Activated CD8-positive, alpha-beta memory T cell treated with anti-CD3 and anti-CD28 coated beads for 4 hours (primary cell): Measurements from ENCODE around the gene CXCL3.
"Not testable (repeated sequence)": the region's sequence is repeated elsewhere in the genome, so short reads cannot be mapped to it uniquely, and the experiment has no call there.

Experiments
- DNase-seq, 2 donors: peaks; one replicate each; pipeline ENCODE4 v3.0.0-alpha.2; 2020; ENCODE audit warnings: low read depth in 2 of 2

The CXCL3 gene

DNA sequence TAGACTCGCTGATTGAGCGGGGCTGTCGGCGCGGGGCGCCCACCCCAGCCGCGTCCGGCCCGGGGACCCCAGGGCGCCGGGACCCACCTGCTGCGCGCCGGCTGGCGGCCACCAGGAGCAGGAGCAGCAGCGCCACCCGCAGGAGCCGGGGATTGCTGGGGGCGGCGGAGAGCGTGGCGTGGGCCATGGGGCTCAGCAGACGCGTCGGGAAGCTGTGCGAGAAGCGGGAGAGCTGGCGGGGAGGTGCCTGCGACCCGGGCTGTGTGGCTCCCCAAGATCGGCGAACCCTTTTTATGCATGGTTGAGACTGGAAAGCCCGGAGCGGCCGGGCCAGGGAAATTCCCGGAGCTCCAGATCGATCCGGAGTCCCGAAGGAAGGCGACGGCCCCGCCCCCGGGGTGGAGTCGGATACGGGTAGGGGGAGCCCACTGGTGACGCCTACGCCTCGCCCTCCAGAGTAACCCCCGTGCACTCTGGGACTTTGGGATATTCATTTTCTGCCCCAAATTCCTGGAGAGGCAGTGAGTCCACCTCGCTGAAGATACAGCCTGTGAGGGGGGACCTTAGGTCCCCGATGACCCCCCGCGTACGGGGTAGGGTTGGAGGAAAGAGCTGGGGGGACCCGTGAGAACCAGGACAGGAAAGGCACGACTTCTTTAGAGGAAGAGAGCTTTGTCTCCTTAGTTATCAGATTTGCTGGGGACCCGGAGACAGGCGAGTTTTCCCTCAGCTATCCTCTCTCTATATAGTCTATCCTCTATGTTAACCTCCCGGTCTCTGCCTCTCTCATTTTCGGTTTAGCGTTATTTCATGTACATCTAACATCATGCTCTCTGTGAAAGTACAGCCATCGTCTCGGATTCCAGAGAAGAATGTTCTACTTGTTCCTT, at the start of gene CXCL3:
CXCL3 (minus strand) TSS at position 265 of the 890 bp plus-strand sequence; CDS start at position 187, 78 bp downstream.
- DNase-seq: no peak

DNA sequence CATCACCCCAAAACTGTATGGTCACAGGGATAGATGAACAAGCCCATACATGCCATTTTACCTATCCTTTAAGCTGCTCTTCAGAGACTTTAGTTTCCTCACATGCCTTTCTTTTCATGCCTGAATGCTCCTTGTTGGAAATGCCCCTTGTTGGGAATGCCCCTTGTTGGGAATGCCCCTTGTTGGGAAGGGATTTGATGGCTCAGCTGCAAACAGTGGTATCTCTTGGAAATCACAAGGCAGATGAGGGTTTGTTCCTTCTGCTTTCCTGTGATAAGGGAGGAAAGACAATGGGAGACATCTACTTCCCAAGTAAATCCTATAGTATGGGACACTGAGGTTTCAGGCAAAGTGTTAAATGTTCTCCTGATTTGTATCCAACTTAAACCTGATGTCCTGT, 49.0 kb upstream of the CXCL3 start:
- no peak for DNase-seq

DNA sequence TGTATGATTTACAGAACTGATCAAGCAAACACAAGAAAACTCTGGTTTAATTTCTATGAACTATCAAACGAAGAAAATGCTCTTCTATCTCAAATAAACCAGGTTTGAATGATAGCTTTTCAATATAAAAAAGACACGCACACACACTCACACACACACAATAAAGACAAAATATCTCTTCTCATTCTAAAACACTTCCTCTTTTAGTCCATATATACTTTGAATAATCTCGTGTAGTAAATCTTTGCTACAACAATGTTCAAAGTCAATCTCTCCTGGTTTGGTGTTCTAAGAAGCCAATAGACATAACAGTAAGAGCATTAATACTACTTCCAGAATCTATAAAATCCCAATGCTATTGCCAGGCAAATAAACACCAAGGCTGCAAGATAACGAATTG, 47.2 kb upstream of the CXCL3 start:
- no peak for DNase-seq

DNA sequence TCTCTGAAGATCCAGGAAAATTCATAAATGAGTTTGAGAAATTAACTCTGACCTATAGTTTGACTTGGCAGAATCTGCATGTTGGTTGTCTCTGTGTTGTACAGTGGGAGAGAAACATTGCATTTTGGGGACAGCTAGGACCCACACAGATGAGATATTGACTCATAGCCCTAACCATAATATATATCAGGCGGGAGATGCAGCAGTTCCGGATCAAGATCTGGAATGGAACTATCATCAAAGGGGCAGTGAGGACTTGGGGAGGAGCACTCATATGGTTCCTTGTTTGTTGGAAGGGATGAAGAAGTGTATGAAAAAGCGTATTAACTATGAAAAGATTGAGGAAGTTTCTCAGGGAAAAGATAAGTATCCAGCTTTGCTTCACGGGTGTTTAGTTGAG, 46.5 kb upstream of the CXCL3 start:
- no peak for DNase-seq

DNA sequence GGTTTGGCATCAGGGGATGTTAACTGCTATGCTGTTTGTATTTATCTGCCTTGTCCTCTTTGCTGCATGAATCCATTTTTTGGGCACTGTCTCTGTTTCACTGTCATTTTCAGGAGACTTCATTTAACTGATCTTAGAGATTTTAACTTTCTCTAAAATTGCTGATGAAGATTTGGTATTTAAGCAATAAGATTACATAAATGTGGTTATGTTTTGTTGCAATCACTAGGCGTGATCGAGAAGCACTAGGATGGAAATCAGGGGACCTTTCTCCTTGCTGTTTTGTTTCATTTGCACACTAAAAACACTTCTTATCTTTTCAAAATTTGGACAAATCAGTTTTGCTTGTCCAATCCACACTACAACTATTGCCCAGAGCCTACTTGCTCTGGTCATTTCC, 45.1 kb upstream of the CXCL3 start:
- DNase-seq: no peak

DNA sequence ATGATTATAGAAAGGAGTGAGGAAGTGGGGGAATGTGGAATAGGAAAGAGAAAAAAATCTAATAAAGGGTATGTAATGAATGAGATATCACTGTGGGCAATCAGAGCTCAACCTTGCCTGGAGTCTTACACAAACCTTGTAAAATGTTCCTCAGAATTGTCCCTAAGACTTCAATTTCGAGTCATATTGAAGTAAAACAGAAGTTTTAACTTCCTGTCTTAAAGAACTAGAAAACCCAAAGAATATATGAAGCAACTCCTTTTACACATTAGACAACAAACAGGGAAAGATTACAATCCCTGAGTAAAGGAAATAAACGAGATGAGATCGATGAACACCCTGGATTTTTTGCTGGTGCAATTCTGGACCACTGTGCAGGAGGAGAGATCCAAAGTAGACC, 42.5 kb upstream of the CXCL3 start:
- no peak for DNase-seq

DNA sequence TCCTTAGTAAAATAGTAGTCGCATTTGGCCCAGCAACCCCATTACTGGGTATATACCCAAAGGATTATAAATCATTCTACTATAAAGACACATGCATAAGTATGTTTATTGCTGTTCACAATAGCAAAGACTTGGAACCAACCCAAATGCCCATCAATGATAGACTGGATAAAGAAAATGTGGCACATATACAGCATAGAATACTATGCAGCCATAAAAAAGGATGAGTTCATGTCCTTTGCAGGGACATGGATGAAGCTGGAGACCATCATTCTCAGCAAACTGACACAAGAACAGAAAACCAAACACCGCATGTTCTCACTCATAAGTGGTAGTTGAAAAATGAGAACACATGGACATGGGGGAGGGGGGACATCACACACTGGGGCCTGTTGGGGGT, 41.9 kb upstream of the CXCL3 start:
- not testable (repeated sequence) for DNase-seq

DNA sequence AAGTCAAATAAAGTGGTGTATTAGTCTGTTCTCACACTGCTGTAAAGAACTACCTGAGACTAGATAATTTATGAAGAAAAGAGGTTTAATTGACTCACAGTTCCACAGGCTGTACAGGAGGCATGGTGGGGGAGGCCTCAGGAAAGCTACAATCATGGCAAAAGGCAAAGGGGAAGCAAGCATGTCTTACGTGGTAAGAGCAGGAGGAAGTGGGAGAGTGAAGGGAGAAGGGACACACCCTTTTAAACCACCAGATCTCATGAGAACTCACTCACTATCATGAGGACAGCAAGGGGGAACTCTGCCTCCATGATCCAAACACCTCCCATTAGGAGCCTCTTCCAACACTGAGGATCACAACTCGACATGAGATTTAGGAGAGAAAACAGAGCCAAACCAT, 40.5 kb upstream of the CXCL3 start:
- DNase-seq: not testable (repeated sequence)

DNA sequence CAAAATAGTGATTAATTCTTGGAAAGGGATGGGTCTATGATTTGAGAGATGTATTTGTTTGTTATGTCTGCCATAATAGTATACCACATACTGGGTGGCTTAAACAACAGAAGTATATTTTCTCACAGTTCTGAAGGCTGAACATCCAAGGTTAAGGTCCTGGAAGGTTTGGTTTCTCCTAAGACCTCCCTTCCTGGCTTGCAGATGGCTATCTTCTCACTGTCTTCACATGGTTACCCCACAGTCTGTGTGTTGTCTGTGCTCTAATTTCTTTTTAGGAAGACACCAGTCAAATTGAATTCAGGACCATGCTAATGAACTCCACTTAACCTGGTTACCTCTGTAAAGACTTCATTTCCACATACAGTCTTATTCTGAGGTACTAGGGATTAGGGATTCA, 34.9 kb upstream of the CXCL3 start:
- no peak for DNase-seq

DNA sequence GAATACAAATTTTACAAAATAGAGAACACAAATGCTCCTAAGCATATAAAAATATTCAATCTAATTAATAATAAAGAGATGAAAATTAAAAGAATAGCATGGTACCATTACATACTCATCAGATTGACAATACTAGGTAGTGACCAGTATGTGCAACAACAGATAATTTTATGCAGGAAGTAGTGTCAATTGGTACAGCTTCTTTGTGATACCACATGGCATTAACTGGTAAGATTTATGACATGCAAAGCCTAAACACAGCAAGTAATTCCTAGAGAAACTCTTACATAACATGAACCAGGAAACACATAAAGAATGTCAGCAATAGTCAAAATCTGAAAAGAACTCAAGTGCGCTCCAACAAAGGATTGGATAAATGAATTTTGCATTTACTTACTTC, 34.2 kb upstream of the CXCL3 start:
- no peak for DNase-seq

DNA sequence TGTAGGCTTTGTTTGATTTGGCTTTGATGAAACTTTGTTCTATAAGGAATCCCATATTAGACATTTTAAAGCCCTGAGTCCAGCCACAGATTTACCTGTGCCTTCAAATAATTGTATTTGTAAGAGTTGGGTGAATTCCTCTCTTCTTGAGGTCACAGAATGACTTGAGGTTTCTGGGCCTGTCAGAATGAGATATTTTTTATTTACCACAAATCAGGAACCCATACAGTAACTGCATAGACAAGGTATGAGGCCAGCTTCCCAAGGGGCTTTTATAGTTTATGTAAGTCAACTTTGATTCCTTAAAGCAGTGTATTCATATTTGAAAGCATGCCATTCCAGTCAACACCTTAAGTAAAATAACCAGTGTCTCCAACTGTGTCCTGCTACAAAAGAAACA, 29.1 kb upstream of the CXCL3 start:
- no peak for DNase-seq

DNA sequence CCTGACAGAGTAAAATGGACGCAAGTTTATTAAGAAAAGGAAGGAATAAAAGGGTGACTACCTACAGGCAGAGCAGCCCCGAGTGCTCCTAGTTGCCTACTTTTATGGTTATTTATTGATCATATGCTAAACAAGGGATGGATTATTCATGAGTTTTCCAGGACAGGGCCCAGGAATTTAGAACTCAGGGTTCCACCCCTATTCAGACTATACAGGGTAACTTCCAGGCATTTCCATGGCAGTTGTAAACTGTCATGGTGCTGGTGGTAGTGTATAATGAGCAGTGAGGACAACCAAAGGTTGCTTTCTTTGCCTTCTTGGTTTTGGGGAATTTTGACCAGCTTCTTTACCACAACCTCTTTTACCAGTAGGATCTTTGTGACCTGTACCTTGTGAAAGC, 27.7 kb upstream of the CXCL3 start:
- no peak for DNase-seq

DNA sequence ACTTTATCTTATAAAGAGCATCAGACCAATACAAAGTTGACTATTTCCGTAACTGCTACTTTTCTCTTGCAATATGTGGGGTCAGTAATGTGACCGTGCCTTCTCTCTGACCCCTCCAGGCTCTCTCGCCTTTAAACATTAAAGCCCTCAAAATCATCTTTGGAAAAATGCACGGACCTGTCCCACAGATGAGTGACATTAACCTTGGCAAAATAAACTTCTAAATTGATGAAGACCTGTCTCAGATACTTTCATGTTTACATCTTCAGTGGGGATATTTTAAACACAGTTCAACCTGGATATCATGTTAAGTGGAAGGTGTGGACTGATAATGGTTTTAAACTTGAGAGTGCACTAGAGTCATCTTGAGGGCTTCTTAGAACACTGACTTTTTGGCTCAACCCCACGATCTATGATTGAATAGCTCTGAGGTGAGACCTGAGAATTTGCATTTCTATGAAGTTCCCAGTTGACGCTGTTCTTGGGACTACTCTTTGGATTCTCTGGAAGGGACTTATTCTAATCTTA, 26.7 kb upstream of the CXCL3 start:
- no peak for DNase-seq

DNA sequence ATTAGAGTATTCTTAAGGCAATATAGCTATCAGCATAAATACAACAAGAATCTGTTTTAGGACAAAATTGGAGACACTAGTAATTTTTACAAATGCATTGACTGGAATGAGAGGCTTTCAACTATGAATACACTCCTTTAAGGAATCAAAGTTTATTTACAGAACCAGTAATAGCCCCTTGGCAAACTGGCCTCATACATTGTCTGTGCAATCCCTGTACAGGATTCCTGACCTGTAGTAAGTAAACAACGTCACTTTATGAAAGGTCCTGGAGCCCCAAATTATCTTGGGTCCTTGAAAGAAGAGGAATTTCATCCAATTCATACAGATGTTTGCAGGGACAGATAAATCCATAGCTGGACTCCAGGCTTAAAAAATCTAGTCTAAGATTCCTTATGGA, 25.4 kb upstream of the CXCL3 start:
- DNase-seq: no peak

DNA sequence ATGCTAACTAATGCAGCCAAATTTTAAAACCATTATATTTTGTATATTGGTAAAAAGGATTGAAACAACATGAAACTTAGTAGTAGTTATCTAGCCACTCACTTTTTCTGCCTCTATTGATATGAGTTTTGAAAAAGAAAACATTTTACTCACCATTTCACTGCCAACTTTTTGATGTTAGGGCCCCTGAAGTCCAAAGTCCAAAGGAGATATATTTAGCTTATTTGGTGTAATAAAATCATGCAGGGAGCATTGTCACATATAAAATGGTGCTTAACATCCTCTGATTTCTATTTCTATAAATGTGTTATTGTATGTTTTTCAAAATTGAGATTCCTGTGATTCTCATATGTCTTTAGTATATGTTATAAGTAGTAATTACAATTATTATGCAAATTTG, 24.5 kb upstream of the CXCL3 start:
- DNase-seq: no peak

DNA sequence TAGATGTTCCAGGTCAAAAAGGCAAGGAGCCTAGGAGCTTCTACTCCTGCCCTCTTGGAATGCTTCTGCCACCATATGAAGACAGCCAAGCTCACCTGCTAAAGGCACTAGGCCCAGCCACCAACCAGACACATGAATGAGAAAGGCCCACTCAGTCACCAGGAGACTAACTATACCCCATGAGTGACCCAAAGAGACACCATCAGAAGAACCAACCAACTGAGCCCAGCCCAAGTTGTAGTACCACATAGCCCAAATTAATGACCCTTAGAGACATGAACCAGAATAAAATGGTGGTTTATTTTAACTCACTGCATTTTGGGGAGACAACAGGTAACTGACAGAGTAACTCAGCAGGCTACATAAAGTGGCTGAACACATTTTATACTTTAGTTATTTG, 22.9 kb upstream of the CXCL3 start:
- no peak for DNase-seq

DNA sequence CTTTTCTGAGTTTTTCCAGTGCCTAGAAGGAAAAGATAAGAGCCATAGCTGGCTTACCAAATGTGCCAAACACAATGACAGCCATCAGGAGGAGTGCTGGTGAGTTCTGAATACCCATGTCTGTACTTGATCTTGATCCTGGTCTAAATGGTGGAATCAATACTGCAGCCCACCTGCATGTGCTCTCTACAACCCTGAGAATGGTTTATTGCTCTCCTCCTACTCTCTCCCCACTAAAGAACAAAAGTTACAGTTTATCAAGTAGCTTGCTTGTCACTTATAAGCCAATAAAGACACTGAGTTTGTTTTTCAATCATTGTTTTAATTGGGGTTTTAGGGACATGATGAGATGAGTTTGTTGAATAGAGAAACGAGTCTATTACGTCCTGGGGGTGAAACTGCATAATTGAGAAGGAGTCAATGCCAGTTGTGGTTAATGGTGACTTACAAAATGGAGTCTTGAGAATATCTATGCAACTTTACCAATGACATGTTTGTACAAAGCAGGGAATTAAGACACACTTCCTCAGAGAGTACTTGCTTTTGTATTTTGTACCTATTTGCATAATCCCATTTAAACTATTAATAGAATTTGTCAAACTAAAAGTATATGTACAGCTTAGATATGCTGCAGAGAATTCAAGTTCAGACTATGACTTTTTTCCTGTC, 20.8 kb upstream of the CXCL3 start:
- DNase-seq: no peak

DNA sequence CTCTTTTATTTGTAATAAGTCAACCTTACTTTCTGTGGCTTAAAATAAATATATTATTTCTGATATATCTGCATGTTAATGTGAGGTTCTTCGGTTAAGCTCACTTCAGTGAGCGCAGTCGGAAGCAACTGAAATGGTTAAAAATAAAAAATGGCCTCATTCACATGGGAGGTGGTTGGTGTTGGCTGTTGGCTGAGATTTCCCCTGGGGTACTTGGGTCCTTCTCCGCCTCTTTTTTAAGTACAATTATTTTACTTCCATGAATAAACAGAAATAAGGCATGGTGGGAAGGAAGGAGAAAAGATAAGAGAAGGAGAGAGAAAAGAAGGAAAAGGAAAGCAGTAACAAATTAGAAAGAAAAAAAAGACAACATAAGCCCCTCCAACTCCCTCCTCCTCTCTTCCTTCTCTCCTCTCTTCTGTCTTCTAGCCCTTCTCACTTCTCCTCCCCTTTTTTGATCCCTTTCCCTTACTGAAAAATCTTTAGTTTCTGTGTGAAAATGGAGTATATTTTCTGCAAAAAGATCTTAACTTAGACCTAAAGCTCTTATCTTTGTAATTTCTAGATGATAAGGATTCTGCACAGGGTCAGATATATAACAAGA, 19.7 kb upstream of the CXCL3 start:
- no peak for DNase-seq

DNA sequence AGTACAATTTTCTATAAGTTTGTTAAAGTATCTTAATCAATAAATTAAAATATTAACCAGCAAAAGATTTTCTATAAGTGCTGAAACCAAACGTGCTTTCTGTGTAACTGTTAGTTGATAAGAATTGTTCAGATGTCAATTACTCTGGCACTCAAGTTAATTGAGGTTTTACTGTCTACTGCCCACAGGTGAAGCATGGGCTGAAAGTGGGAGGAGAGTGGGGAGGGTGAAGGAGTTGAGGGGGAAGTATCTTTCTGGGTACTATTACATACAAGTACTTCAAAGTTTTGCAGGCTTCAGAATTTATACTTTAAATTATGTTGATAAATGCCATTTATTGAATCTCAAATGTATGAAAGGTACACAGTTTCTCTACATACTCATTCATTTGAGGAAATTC, 19.1 kb upstream of the CXCL3 start:
- no peak for DNase-seq

DNA sequence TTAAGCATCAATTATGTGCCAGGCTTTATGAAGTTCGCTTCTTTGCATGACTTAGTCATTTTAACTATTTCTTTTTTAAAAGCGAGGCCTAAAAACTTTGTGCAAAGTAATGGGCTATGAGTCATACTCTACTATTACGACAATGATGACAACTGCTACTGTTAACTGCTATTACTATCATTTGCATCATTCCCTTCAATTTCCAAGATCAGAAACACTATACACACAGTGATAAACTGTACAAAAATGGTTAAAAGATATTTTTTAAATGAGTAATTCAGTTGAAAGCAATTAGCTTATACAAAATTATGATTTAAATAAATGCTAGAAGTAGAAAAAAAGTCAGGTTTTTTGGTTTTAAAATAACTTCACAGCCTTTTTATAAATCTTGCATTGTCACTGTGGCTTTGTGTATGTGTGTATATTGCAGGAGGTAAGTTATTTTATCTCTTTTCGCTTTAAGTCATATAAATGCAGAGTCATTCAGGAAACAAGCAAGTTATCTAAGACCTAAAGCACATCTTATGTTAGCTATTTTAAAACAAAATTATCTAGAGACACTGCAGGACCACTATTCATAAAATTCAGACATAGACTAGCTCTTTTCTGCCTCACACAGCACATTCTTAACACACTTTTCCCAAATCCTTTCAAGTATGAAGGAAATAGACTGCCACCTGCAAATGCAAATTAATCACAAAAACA, 18.5 kb upstream of the CXCL3 start:
- no peak for DNase-seq

DNA sequence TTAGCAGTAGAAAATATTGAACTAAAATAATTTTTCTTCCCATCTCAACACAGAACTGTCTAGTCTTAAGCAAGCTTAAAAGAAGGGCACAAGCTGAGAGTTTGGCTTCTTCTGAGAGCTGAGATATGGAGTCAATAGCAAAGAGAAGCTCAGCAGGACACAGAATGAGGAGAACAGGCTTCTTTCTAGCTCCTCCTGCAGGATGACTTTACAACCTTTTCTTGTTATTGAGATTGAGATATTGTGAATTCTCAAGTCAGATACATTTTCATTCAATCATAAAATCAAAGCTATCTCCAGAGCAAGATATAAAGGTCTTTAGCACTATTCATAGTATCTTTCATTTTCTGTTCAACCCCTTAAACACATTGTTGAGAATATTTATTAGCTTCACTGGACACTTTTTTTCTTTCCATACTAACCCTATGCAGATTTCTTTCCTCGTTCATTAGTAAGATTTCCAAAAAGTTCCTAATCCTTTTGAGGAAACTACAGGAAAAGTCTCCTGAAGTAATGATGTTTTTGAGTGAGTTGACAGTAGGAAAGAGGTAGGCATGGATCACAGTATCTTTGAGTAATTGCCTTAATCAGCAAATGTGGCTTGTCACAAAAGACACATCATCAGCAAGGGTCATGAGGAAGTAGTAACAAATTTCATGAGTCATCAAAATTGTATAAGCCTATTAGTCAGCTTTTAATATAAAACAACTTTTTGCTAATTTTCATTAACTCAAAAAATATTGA, 17.8 kb upstream of the CXCL3 start:
- DNase-seq: no peak
